Upper lobe of left lung (tissue), 6 donors: Measurements from ENCODE around the gene ADD1. TPM values are rescaled to one million over a fixed set of nuclear protein-coding genes. Genes with fewer than 3 reads are reported as not detected.
A peak's percentile ranks its signal among the peaks of the same experiment; 100 is the strongest.

ENCODE experiments used
- ATAC-seq, 2 donors: fragments of 200-7000 bp; cut with Tn5 transposase; one replicate each; pipeline ENCODE4 v1.9.1; 2022; ENCODE audit warnings: mild to moderate bottlenecking in 2 of 2, moderate library complexity in 2 of 2; ENCODE audit not compliant: low FRiP score in 2 of 2
- DNase-seq, 2 donors: peaks; one replicate each; pipeline ENCODE4 v3.0.0-alpha.2; 2019 to 2020
- H3K27ac ChIP-seq, 4 donors: fragments of 200-600 bp; sonication (generic); one replicate each; pipeline ENCODE4 v1.5.1; 2016 to 2019
- H3K27me3 ChIP-seq, 4 donors: fragments of 200-600 bp; sonication (generic); one replicate each; pipeline ENCODE4 v1.5.1; 2017 to 2019
- H3K36me3 ChIP-seq, 4 donors: fragments of 200-600 bp; sonication (generic); one replicate each; pipeline ENCODE4 v1.5.1; 2016 to 2019
- H3K4me1 ChIP-seq, 4 donors: fragments of 200-600 bp; sonication (generic); one replicate each; pipeline ENCODE4 v1.5.1; 2018 to 2019
- H3K4me3 ChIP-seq, 4 donors: fragments of 200-600 bp; sonication (generic); one replicate each; pipeline ENCODE4 v1.5.1; 2017 to 2019; ENCODE audit warnings: mild to moderate bottlenecking in 2 of 4, moderate library complexity in 1 of 4
- H3K9me3 ChIP-seq, 4 donors: fragments of 200-600 bp; sonication (generic); one replicate each; pipeline ENCODE4 v1.5.1; 2018 to 2019
- CTCF ChIP-seq, 6 experiments: fragments of 450-650 bp in 4 of 6; fragments of 200-600 bp in 2 of 6; sonication (generic) in 2 of 6; IDR thresholded peaks; one replicate each; pipeline ENCODE4 v1.5.1; 2016 to 2019; ENCODE audit warnings: antibody characterized with exemption in 6 of 6
- EP300 ChIP-seq, 4 donors: sonication (generic); formaldehyde crosslinking; IDR thresholded peaks; one replicate each; pipeline ENCODE4 v1.5.1; 2017; ENCODE audit warnings: antibody characterized with exemption in 4 of 4, control low read depth in 2 of 4
- POLR2A ChIP-seq, 4 donors: fragments of 450-650 bp; IDR thresholded peaks; one replicate each; pipeline ENCODE4 v1.5.1; 2016 to 2017; ENCODE audit warnings: antibody characterized with exemption in 4 of 4, mild to moderate bottlenecking in 2 of 4
- POLR2AphosphoS5 ChIP-seq, 2 donors: sonication (generic); formaldehyde crosslinking; IDR thresholded peaks; one replicate each; pipeline ENCODE4 v1.5.1; 2017; ENCODE audit warnings: antibody characterized with exemption in 2 of 2
- WGBS, 2 donors: methylation state at CpG; one replicate each; pipeline ENCODE4 v1.1.5; 2017 to 2018; 5-methylcytosine and 5-hydroxymethylcytosine counted together
- total RNA-seq, 6 donors: library from RNA; depleted of rRNA in 4 of 6; stranded (reverse); fragments of >200 nt in 4 of 6; gene quantifications; one replicate each; pipeline versions ENCODE4 v1.1.0 to v1.2.1, GENCODE V29; 2016 to 2021
- donor health status: DM: no; HTN: no; CAD: no; lungs with moderate emphysema.
- donor health status: DM: no; HTN: yes; CAD: no; lungs with severe emphysema.

ADD1 gene
- total RNA-seq, 6 donors from 2014 or later, result 184 to 651 (median 290) TPM

- peak overlapping the region in 1 of 4 donors; percentile 34 for H3K27ac ChIP-seq
- H3K4me1 ChIP-seq, result peaks cover 2 to 10% (median 6%) of the 10 kb centered on the region in 4 donors
- no peak for DNase-seq
- WGBS, 2 donors, result 80 to 92% methylated on average over 6 to 7 of the region's 7 CpGs
- H3K27me3 ChIP-seq, result no peaks in the 10 kb centered on the region
- H3K36me3 ChIP-seq, result peaks cover 24 to 99% (median 85%) of the 10 kb centered on the region in 4 donors
- H3K9me3 ChIP-seq, result no peaks in the 10 kb centered on the region
- H3K4me3 ChIP-seq, result no peak overlapping the region
- TF ChIP-seq EP300 (IDR thresholded peaks at IDR 0.05) (no peak), POLR2A (IDR thresholded peaks at IDR 0.05) (no peak), CTCF (IDR thresholded peaks at IDR 0.05) (no peak)
- ATAC-seq, result no peak
Measured at GRCh38 chr4:2908686-2909085, 65.0 kb downstream of the ADD1 start.

GRCh38 chr4:2909583-2909982 lies 65.9 kb downstream of the ADD1 start:
- H3K27ac ChIP-seq, result no peak overlapping the region
- WGBS, 2 donors, result 74 to 82% methylated on average over 8 of the region's 8 CpGs

GRCh38 chr4:2910409-2910808 lies 66.8 kb downstream of the ADD1 start:
- no peaks in the 10 kb centered on the region for H3K9me3 ChIP-seq
- no peak for ATAC-seq
- H3K4me1 ChIP-seq, result peaks cover 2 to 21% (median 6%) of the 10 kb centered on the region in 4 donors
- no peak overlapping the region for H3K27ac ChIP-seq
- no peak for TF ChIP-seq POLR2A (IDR thresholded peaks at IDR 0.05)
- TF ChIP-seq POLR2AphosphoS5 (IDR thresholded peaks at IDR 0.05), result no peak
- no peak for TF ChIP-seq EP300 (IDR thresholded peaks at IDR 0.05)
- no peak for TF ChIP-seq CTCF (IDR thresholded peaks at IDR 0.05)
- H3K4me3 ChIP-seq, result no peak overlapping the region
- DNase-seq, result no peak
- peaks cover 13 to 98% (median 86%) of the 10 kb centered on the region in 4 donors for H3K36me3 ChIP-seq
- no peaks in the 10 kb centered on the region for H3K27me3 ChIP-seq
- 83 to 89% methylated on average over 7 of the region's 7 CpGs for WGBS, 2 donors

More at GRCh38 chr4:2909583-2909982, 65.9 kb downstream of the ADD1 start:
- Histone ChIP-seq H3K27me3 (no peaks in the 10 kb centered on the region), H3K4me1 (peaks cover 2 to 19% (median 6%) of the 10 kb centered on the region in 4 donors), H3K9me3 (no peaks in the 10 kb centered on the region), H3K4me3 (no peak overlapping the region), H3K36me3 (peaks cover 21 to 98% (median 86%) of the 10 kb centered on the region in 4 donors)
- ATAC-seq (no peak), DNase-seq (no peak)
- no peak for TF ChIP-seq POLR2AphosphoS5 (IDR thresholded peaks at IDR 0.05)
- no peak for TF ChIP-seq POLR2A (IDR thresholded peaks at IDR 0.05)
- no peak for TF ChIP-seq EP300 (IDR thresholded peaks at IDR 0.05)
- TF ChIP-seq CTCF (IDR thresholded peaks at IDR 0.05), result no peak

GRCh38 chr4:2911868-2912267 lies 68.2 kb downstream of the ADD1 start:
- no peak for DNase-seq
- H3K36me3 ChIP-seq, result peaks cover 9 to 98% (median 81%) of the 10 kb centered on the region in 4 donors
- WGBS, 2 donors, result 83 to 89% methylated on average over 3 of the region's 3 CpGs
- no peak for ATAC-seq
- no peak overlapping the region for H3K4me3 ChIP-seq
- H3K27me3 ChIP-seq, result no peaks in the 10 kb centered on the region
- TF ChIP-seq POLR2A (IDR thresholded peaks at IDR 0.05) (no peak), EP300 (IDR thresholded peaks at IDR 0.05) (no peak), CTCF (IDR thresholded peaks at IDR 0.05) (no peak), POLR2AphosphoS5 (IDR thresholded peaks at IDR 0.05) (no peak)
- no peak overlapping the region for H3K27ac ChIP-seq
- peaks cover 2 to 21% (median 6%) of the 10 kb centered on the region in 4 donors for H3K4me1 ChIP-seq
- no peaks in the 10 kb centered on the region for H3K9me3 ChIP-seq

GRCh38 chr4:2913168-2913567 lies 69.5 kb downstream of the ADD1 start:
- no peaks in the 10 kb centered on the region for H3K27me3 ChIP-seq
- H3K36me3 ChIP-seq, result peaks cover 9 to 95% (median 71%) of the 10 kb centered on the region in 4 donors
- DNase-seq (peak in 1 of 2 donors; percentile 85), ATAC-seq (peak; percentile 63 to 84)
- H3K9me3 ChIP-seq, result no peaks in the 10 kb centered on the region
- no peak overlapping the region for H3K4me3 ChIP-seq
- H3K27ac ChIP-seq, result peak overlapping the region; percentile 0 to 47 (median 26)
- TF ChIP-seq POLR2A (IDR thresholded peaks at IDR 0.05) (no peak), EP300 (IDR thresholded peaks at IDR 0.05) (no peak), CTCF (IDR thresholded peaks at IDR 0.05) (no peak), POLR2AphosphoS5 (IDR thresholded peaks at IDR 0.05) (no peak)
- peaks cover 2 to 16% (median 4%) of the 10 kb centered on the region in 4 donors for H3K4me1 ChIP-seq
- 76 to 78% methylated on average over 2 to 6 of the region's 6 CpGs for WGBS, 2 donors
